NCI-H1436 (cell line): Measurements from ENCODE around the gene UPK1A.
"Not testable (repeated sequence)": the region's sequence is repeated elsewhere in the genome, so short reads cannot be mapped to it uniquely, and the experiment has no call there.

Experiments
- DNase-seq: peaks from one replicate; lab custom pipeline; 2025; lab: John Stamatoyannopoulos, UW

Gene UPK1A

DNA sequence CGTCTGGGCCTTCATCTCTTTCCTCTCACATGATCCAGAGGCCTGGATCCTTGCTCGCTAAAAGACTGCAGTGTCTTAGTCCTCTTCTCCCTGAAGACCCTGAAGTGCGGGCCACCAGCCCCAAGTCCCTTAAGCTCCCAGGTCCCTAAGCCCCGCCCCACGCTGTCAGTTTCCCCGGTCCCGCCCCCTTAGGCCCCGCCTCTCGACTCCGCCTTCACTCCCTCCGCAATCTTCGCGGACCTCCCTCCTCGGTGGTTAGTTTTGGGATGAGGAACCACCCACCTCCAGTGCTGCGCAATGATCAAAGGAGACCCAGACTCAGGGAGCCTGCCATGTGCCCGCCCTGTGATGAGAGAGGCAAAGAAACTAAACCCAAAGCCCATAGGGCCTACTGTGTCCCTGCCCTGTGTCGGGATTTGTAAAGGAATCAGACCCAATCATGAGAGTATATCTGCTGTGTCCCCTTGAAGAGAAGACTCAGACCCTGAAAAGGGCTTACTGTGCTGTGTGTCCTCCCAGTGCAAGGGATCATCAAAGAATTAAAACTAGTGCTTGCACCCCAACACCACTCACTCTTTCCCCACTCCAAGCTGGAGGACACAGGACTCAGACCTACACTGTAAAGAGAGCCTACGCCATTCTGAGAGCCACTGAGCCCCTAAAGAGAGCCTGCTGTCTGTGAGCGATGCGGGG is 21.2 kb upstream of the UPK1A start:
- peak; percentile 71 for DNase-seq

DNA sequence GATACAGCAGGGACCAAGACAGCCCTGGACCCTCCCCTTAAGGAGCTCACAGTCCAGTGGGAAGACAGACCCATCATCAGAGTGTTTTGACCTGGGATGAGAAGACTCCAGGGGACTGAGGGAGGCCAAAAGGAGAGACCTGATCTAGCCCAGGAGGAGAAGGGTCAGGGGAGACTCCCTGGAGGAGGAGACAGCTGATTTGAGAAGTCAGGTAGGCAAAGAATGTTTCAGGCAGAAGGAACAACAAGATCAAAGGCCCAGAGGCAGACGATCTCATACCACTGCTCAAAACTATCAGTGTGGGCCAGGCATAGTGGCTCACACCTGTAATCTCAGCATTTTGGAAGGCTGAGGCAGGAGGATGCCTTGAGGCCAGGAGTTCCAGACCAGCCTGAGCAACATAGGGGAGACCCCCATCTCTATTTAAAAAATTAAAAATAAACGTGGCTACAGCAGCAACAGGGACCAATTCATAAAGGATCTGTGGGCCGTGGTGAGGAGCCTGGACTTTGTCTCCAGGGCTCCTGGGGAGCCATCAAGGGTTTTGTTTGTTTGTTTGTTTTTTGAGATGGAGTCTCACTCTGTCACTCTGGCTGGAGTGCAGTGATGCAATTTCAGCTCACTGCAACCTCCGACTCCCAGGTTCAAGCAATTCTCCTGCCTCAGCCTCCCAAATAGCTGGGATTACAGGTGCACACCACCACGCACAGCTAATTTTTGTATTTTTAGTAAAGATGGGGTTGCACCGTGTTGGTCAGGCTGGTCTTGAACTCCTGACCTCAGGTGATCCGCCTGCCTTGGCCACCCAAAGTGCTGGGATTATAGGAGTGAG is 20.4 kb upstream of the UPK1A start:
- DNase-seq: no peak

DNA sequence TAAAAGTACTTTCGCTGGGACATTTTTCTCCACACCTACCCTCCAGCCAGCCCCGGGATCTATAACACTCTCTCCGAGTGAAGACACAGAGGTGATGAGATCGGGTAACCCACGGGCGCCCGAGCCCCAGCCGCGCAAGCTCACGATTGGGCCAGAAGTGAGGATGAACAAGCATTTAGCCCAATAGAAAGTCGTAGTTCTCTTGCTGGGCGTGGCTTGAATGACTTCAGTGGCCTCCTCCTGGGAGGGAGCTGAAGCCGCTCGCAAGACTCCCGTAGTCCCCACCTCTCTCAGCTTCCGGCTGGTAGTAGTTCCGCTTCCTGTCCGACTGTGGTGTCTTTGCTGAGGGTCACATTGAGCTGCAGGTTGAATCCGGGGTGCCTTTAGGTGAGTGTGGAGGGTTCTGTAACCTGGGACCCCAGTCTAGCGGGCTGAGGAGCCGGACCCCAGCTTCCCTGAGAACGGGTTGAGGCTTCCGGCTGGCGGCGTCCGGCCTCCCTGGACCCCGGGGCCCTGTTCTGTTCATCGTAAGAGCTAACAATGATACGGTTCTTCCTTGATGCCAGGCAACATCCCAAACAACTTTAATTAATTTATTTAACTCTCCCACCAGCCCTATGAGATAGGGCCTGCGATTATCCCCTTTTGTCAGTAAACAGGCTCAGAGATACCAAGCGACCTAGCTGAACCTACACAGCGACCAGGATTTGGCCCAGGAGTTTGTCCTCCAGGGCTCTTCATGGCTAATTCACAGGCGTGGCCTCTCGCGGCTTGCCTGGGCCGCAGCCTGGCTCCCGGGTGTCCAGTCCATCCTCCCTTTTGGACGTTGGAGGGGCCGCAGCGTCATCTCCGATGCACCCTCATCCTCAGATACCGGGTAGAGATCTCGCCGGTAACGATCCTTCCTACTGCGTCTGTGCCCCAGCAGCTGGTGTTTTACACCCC is 18.0 kb upstream of the UPK1A start, which contains the start of gene COX6B1:
Gene COX6B1, plus strand, starts transcription at position 307 of the 945 bp plus-strand sequence. CDS start 2,921 bp downstream, outside the sequence.
- peak; percentile 95 for DNase-seq

DNA sequence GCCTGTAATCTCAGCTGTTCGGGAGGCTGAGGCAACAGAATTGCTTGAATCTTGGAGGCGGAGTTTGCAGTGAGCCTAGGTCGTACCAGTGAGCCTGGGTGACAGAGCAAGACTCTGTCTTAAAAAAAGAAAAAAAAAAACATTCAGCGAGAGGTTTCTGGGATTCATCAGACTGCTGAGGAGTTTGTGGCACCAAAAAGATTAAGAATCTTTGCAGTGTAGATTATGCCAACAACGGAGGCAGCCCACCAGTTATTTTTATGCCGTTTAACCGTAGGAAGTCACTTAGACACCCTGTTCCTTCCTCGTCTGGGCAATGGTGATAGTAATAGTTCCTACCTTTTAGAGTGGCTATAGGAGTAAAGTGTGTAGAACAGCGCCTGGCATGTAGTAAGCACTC is 15.7 kb upstream of the UPK1A start:
- no peak for DNase-seq

DNA sequence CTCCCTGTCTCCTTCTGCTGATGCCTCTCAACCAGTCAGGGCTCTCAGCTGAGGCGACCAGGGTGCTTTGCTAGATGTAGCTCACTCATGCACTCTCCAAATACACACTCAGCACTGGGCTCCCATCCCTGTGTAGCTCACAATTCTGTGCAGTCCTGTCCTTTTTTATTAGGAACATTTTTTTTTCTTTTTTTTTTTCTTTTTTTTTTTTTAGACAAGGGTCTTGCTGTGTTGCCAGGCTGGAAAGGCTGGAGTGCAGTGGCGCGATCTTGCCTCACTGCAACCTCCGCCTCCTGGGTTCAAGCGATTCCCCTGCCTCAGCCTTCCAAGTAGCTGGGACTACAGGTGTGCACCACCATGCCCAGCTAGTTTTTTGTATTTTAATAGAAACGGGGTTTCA is 11.5 kb upstream of the UPK1A start:
- not testable (repeated sequence) for DNase-seq

DNA sequence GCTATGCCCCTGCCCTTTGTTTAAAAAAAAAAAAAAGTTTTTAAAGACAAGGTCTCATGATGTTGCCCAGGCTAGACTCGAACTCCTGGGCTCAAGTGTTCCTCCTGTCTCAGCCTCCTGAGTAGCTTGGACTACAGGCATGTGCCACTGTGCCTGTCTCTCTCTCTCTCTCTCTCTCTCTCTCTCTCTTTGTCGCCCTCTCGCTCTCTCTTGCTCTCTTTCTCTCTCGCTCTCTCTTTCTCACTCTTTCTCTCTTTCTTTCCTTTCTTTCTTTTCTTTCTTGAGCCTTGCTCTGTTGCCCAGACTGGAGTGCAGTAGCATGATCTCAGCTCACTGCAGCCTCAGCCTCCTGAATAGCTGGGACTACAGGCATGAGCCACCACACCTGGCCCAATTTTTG is 10.7 kb upstream of the UPK1A start:
- no peak for DNase-seq

DNA sequence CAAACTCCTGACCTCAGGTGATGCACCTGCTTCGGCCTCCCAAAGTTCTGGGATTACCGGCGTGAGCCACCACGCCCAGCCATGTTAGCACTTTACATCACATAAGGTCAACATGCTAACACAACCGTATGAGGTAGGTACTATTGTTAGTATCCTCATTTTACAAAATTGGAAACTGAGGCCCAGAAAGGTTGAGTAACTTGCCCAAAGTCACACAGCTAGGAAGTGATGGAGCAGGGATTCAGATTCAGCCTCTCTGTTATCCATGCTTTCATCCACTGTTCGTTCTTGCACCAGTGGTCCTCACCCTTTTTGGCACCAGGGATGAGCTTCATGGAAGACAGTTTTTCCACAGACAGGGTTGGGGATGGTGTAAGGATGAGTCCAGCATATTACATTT is 9.6 kb upstream of the UPK1A start:
- no peak for DNase-seq

GRCh38 chr19:35657904-35658700 is 8.2 kb upstream of the UPK1A start:
- no peak for DNase-seq

GRCh38 chr19:35661995-35662340 is 4.3 kb upstream of the UPK1A start:
- DNase-seq: no peak

GRCh38 chr19:35663981-35664380 is 2.3 kb upstream of the UPK1A start:
- no peak for DNase-seq

- DNase-seq: no peak
Observed at GRCh38 chr19:35665157-35665556, 1.2 kb upstream of the UPK1A start.

DNA sequence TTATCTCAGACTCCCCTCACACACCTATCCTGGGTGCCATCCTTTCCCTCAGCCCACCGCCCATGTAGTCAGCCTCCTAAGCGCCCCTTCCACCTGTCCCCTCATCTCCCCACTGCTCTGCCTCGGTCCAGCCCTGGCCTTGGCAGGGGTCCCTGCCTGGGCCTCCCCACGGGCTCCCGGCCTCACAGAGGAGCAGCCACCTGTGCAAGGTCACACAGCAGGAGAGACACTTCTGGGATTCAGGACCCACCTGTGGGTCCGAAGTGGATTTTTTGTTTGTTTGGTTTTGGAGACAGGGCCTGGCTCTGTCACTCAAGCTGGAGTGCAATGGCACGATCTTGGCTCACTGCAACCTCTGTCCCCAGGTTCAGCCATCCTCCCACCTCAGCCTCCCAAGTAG is 713 bp upstream of the UPK1A start:
- DNase-seq: no peak

DNA sequence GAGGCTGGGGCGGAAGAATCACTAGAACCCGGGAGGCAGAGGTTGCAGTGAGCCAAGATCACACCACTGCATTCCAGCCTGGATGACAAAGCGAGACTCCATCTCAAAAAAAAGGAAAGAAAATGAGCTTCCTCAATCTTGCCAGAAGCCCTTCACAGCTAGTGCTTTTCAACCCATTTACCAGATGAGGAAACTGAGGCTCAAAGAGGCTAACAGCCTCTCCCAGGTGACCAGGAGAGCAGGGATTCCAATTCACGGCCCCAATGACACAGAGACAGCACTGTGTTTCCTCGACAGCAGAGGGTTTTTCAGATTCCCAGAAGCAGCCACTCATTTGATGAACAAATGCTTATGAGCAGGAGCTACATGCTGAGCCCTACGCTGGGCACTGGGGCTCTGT is 3.2 kb downstream of the UPK1A start:
- no peak for DNase-seq

DNA sequence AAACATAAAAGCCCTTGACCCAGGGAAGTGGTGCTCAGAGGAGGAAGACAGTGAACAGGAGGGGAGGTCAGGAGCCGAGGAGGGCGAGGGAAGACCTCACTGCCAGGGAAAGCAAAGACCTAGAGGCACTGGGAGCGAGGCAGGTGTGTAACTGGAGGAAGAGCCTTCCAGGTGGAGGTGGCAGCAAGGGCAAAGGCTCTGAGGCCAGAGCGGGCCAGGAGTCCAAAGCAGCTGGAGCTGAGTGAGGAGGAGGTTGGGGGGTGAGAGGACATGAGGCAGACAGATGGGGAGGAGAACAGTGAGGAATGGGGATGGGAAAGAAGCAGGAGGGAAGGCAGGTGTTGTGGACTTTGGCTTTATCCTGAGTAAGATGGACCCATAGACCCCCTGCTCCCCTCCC is 3.7 kb downstream of the UPK1A start:
- no peak for DNase-seq

DNA sequence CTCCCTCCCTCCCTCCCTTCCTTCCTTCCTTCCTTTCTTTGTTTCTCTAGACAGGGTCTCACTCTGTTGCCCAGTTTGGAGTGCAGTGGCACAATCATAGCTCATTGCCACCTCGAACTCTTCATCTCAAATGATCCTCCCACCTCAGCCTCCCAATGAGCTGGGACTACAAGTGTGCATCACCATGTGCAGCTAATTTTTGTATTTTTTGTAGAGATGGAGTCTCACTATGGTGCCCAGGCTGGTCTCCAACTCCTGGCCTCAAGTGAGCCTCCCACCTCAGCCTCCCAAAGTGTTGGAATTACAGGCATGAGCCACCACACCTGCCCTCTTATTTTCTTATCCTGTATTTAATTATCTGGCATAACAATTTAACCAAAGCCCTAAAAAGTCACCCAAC is 4.4 kb downstream of the UPK1A start:
- DNase-seq: no peak

DNA sequence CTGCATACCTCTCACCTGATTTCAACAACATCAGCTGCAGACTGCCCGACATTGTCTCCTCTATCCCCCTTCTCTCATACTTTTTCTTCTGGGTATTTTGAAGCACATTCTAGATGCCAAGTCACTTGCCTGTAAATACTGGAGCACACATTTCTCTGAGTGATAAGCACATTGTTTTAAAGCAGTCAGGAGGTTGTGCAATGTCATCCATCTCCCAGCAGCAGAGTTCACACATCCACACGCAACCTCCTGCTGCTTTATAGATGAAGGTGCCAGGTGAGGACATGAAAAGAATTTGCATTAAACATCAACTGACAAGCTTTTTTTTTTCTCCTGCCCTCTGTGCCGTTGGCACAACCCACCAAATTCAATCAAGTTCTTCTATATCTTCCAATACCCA is 5.5 kb downstream of the UPK1A start:
- DNase-seq: no peak

DNA sequence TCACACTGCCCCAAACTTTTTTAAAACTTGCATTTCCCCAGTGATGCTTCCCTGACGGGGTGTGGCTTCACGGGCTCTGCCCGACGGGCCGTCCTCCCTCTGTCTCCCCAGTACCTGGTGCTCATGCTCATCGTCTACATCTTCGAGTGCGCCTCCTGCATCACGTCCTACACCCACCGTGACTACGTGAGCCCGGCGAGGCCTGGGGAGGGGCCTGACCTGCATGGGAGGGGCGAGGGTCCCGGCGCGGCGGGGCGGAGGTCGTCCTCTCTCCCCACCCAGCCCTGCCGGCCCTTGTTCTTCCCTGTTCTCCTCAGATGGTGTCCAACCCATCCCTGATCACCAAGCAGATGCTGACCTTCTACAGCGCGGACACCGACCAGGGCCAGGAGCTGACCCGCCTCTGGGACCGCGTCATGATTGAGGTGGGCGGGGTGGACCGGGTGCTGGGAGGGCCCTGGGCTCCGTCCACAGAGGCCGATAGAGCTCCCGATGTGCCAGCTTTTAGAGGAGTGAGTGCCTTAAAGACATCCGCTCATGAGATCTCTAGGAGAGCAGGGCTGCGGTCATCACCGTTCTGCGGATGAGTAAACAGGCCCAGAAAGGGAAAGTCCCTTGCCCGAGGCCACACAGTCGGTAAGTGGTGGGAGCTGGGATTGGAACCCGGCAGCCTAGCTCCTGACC is 6.9 kb downstream of the UPK1A start:
- peak; percentile 9 for DNase-seq

DNA sequence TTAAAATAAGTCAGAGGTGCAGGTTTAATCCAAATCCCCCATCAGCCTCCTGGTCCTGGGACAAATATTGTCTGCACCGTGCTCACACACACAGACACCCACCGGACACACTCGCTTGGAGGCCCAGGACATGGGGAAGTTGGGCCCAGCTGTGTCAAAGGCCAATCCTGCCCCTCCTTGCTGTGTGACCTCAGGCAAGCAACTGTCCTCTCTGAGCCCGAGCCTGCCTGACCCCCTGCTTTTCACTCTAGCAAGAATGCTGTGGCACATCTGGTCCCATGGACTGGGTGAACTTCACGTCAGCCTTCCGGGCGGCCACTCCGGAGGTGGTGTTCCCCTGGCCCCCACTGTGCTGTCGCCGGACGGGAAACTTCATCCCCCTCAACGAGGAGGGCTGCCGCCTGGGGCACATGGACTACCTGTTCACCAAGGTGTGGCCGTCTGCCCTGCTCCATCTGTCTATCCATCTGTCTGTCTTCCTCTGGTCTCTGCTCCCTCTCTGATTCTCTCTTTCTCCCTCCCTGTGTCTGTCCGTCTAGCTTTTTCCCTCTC is 9.3 kb downstream of the UPK1A start:
- DNase-seq: no peak

- no peak for DNase-seq
Observed at GRCh38 chr19:35689836-35690235, 23.5 kb downstream of the UPK1A start.

- DNase-seq: not testable (repeated sequence)
Observed at GRCh38 chr19:35691106-35691505, 24.8 kb downstream of the UPK1A start.

GRCh38 chr19:35692010-35692409 is 25.7 kb downstream of the UPK1A start:
- no peak for DNase-seq
